Stimulated activated effector memory CD8-positive, alpha-beta T cell treated with anti-CD3 and anti-CD28 coated beads, Interleukin-12 subunit alpha, Interleukin-12 subunit beta, amount 100 ng/mL, for 72 hours (primary cell): Measurements from ENCODE around the gene STEAP4.

Source experiments
- ATAC-seq: fragments of 150-1000 bp; cut with Tn5 transposase; 2 replicates; pipeline ENCODE4 v1.10.0; 2021
- DNase-seq, 2 donors: peaks; one replicate each; pipeline ENCODE4 v3.0.0; 2021 to 2022; ENCODE audit warnings: low spot score in 2 of 2
- H3K27ac Mint-ChIP-seq: one replicate; pipeline ENCODE4 v1.8.0; 2022; ENCODE audit warnings: mild to moderate bottlenecking, mixed read lengths
- H3K36me3 Mint-ChIP-seq: one replicate; pipeline ENCODE4 v1.8.0; 2022; ENCODE audit warnings: mild to moderate bottlenecking, mixed read lengths
- H3K4me1 Mint-ChIP-seq: one replicate; pipeline ENCODE4 v1.8.0; 2022; ENCODE audit warnings: mixed read lengths
- H3K4me3 Mint-ChIP-seq: one replicate; pipeline ENCODE4 v1.8.0; 2022; ENCODE audit warnings: mild to moderate bottlenecking, mixed read lengths
- H3K9me3 Mint-ChIP-seq: one replicate; pipeline ENCODE4 v1.8.0; 2022; ENCODE audit warnings: mixed read lengths

Gene STEAP4

DNA sequence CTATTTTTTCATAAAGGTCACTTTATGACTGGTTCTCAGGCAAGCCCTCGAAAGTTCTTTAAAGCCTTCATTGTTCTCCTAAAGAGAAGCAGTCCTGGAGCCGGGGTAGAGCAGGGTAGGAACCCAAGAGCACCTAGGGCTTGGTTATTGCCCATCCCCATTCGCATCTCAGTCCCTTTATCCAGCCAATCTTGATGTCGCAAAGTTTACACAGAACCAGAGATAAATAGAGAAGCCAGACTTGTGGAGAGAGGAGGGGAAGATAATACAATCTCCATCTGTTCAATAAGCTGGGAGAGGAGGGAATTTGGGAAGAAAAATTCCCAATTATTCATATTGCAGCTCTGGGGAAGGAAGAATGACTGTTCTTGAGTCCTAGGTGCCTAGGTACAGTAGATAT is 80.5 kb downstream of the STEAP4 start:
- H3K4me3 Mint-ChIP-seq, result no peak overlapping the region
- peaks cover 2% of the 10 kb centered on the region for H3K4me1 Mint-ChIP-seq
- ATAC-seq (no peak), DNase-seq (no peak)
- peaks cover 6% of the 10 kb centered on the region for H3K9me3 Mint-ChIP-seq
- no peaks in the 10 kb centered on the region for H3K36me3 Mint-ChIP-seq
- H3K27ac Mint-ChIP-seq, result no peak overlapping the region

DNA sequence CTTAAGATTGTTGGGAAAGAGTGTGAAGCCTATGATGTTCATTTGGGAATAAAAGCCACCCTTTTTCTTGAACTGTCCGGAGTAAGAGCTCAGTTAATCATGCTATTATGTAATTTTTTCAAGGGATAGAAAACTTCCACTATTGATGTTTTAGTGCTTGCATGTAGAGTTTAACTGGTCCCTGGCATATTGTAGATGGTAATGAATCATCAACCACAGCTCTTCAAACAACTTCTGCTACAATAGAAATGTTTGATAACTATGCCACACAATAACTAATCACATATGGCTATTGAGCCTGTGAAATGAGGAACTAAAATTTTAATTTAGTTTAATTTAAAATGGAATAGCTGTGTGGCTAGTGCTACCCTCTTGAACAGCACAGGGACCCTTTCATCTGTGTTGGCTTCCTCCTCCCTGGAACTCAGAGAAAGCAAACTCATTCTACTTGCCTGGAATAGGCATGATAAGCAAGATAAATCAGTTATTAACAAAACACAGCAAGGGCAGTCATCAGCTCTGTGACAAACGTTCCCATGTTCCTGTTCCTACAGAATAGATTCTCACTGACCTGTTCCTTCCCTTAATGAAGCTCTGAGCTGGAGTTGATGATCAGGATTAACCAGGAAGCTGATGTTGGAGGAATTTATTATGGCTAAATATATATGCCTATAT is 82.0 kb downstream of the STEAP4 start:
- no peaks in the 10 kb centered on the region for H3K36me3 Mint-ChIP-seq
- no peak overlapping the region for H3K4me3 Mint-ChIP-seq
- ATAC-seq, result no peak
- peaks cover 6% of the 10 kb centered on the region for H3K9me3 Mint-ChIP-seq
- H3K4me1 Mint-ChIP-seq, result peaks cover 7% of the 10 kb centered on the region
- no peak for DNase-seq
- H3K27ac Mint-ChIP-seq, result no peak overlapping the region

DNA sequence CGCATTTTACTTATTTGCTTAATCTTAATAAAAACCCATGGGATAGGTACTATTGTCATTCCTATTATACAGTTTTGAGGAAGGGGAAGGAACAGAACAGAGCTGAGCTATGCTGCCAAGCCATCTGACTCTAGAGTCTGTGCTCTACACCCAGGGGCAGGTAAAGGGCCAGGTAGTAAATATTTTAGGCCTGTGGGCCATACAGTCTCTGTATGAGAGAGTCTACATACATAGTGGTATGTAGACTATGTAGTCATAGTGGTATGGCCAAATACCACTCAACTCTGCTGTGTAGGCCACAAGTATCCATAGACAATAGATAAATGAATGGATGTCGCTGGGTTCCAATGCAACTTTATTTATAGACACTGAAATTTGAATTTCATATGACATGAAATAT is 83.4 kb downstream of the STEAP4 start:
- Mint-ChIP-seq H3K36me3 (no peaks in the 10 kb centered on the region), H3K27ac (no peak overlapping the region)
- DNase-seq, result no peak

More for the DNA sequence above, 83.4 kb downstream of the STEAP4 start:
- Mint-ChIP-seq H3K4me3 (no peak overlapping the region), H3K9me3 (peaks cover 1% of the 10 kb centered on the region), H3K4me1 (peaks cover 7% of the 10 kb centered on the region)
- ATAC-seq, result no peak
